CD4-positive, alpha-beta T cell treated with Interleukin-6 at 100 ng/mL for 8 hours (primary cell): ENCODE measurements around the gene TCL1A.
"Not testable (repeated sequence)": the region's sequence is repeated elsewhere in the genome, so short reads cannot be mapped to it uniquely, and the experiment has no call there.

Experiments used
- DNase-seq: peaks from one replicate; pipeline ENCODE4 v3.0.0-alpha.2; 2020; ENCODE audit warnings: mixed read lengths, low spot score

TCL1A gene

GRCh38 chr14:95675486-95675885, 38.4 kb downstream of the TCL1A start:
- no peak for DNase-seq

DNA sequence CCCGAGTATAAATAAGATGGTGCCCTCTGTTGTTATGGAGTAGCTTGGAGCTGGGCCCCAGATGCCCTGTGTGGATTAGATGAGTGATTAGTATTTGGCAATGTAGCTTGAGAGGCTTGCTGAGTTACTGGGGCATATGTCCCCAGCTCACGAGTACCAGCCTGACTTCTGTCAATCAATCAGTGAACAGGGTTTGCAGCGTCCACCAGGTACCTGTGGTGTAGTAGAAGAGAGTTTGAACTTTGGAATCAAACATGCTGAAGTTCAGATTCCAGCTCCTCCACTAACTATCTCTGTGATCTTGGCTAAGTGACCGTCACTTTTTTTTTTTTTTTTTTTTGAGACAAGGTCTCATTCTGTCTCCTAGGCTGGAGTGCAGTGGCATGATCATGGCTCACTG, 39.3 kb downstream of the TCL1A start:
- no peak for DNase-seq

DNA sequence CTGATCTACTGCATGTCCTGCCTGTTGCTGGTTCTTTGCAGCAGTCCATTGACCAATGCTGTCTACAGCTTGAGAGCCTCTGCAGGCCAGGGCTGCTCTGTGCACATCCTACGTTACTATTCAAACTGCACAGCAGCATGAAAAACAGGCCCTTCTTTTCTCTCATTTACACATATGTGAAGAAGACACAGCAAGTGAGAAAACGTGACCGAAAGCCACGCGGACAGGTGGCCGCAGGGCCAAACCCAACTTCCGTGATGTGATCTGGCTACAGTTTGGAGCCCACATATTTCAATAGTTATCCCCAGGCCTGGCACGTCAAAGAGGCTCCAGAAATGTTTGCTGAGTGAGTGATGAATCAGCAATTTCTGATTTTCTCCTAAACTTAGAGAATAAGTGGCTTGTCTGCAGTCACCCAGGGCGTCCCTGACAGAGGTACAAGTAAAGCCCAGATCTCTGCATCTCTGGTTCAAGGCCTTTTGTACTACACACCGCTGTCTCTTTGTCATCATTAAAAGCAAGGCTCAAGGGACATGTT, 45.6 kb downstream of the TCL1A start:
- DNase-seq: no peak

GRCh38 chr14:95667249-95667693, 46.7 kb downstream of the TCL1A start:
- no peak for DNase-seq

- DNase-seq: no peak
Measured at GRCh38 chr14:95666450-95666849, 47.5 kb downstream of the TCL1A start.

GRCh38 chr14:95665530-95665929, 48.4 kb downstream of the TCL1A start:
- DNase-seq: not testable (repeated sequence)

DNA sequence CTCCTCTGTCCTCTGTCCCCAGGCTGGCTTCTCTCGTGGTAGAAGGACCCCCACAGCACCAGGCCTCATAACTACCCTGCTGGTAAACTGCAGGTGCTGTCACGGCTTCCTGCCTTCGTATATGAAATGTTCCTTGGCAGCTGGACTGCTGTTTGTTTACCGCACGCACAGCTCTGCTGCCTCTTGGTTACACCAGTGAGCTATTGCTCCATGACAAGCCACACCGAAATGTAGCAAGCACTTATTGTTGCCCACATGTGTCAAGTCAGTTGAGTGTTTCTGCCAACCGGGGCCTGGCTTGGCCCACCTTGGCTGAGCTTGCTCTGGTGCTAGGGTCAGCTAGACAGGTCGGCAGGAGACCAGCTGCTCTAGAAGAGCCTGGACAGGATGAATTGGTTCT, 49.4 kb downstream of the TCL1A start:
- DNase-seq: no peak

DNA sequence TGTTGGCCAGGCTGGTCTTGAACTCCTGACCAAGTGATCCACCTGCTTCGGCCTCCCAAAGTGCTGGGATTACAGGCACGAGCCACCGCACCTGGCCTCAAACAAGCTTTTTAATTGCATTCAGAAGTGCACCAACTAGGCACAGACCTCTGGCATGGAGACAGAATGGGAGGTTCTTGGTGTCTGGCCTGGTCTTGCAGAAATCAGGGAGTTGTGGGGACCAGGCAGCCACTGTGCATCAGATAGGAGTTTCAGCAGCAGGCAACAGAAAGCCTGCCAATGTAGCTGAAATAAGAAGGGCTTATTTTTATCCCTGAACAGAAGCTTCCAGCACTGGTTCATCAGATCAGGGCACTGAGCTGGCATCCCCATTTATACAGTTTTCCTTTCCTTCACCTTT, 49.9 kb downstream of the TCL1A start:
- DNase-seq: no peak

DNA sequence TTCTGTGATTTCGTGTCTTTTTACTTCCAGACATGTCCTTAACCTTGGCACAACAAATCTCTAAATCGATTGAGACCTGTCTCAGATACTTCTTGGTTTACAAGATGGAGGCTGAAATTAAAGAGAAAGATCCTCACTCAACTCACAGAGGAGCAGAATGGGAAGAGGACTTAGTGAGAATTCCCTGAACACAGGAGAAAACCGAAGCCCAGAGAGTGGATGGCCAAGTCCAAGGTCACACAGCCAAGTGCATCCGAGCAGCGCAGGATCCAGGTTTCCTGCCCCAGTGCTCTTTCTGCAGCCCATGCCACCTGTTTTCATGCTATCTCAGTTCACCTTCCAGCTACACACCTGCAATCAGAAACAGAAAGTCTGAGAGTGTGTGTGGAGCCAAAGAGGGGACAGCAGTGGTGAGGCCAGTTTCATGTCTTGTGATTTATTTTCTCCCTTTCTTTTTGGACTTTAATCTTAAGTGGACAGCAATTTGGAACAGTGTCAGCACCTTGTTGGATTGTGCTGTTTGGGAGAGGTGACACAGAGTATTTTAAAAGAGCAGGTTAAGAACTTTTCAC, 50.6 kb downstream of the TCL1A start:
- no peak for DNase-seq

DNA sequence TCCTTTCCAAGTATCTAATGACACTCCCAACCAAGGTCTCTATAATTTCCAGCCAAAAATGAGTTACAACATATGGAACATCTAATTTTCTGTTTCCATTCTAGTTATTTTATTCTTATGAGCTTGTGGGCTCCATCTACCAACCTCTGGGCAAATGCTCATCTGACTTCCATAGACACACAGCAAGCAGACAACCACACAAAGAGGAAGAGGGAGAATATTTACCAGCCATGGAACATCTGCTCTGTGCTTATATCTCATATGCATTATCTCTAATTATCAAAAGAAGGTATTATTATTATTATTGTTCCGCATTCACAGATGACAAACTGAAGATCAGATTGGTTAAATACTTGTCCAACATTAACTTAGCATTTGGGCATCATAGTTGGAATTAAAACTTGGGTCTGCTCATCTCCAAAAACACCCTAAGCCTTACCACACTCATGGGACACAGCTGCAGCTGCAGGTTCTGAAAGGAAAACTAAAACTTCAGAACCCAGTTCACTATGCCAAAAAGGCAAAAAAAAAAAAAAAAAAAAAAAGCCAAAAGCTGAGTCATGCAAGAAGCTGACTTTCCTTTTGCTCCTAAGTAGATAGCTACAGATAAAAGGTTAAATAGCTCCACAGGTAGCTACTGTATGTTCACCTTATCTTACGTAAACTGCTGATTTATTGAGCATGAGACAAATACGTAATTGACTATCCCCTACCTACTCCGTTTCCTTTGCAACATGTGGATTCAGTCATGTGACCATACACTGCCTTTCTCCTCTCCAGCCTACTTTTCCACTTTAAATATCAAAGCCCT, 51.3 kb downstream of the TCL1A start:
- DNase-seq: no peak

DNA sequence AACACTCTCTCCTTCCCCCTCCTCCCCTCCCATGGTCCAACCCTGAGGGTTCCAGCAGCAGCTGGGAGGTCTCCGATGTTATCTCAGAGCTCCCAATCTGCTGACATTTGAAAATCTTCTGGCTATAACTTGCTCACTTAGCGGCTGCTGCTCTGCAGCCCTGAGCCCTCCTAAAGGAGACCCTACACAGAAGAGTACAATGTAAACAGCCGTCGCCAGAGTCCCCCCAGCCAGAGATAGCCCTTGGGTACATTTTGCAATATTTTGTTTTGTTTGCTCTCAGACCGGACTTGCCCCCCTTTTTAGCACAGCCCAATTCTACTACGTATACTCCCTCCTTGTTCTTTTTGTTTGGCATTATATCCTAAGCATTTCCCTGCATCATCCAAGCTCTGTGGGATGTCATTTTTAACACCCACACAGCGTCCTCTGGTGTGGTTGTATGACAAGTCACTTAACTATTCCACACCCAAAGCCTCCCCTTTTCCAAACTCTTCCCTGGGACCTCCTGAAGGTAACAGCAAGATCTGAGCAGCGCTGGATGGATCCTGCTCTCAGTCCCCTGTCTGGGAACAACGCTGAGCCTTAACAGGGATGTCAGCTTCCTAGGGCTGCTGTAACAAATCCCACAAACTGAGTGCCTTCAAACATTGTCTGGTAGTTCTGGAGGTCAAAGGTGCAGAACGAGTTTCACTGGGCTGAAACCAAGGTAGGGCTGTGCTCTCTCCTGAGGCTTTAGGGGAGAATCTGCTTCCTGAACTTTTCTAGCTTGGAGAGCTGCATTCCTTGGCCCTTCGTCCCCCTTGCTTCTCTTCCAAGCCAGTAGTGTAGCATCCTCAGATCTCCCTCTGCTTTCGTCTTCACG, 53.0 kb downstream of the TCL1A start:
- DNase-seq: no peak

DNA sequence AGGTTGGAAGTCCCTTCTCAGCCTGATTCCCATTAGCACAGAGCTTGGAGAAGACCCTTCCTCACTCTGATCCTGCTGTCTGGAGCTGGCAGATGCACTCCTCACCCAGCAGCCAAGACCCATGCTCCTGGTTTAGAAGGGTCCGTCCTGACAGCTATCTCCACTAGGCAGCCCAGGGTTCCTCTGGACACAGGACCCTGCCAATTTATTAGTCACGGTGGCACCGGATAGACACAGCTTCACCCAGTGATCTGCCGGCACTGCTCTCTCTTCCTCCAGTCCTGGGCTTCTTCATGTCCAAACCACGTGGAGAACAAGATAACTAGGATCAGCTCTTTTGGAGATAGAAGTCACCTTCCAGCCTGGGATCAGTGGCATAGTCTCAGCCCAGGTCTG, 53.9 kb downstream of the TCL1A start:
- no peak for DNase-seq
